Liver (tissue), 9 donors: ENCODE data around the gene MPHOSPH10. TPM values are rescaled to one million over a fixed set of nuclear protein-coding genes. Genes with fewer than 3 reads are reported as not detected.

Experiments used
- DNase-seq: peaks from one replicate; pipeline ENCODE4 v3.0.0-alpha.2; 2017; ENCODE audit warnings: low spot score
- H3K27ac ChIP-seq, 2 donors: one replicate each; pipeline ENCODE4 v1.7.0; 2013; ENCODE audit warnings: inconsistent platforms in 2 of 2, low read length in 2 of 2, control low read depth in 1 of 2, low read depth in 1 of 2, mild to moderate bottlenecking in 1 of 2
- H3K27me3 ChIP-seq, 4 donors: one replicate each; pipeline versions ENCODE4 v1.6.1 to v1.7.0; 2013; ENCODE audit warnings: low read length in 3 of 4, inconsistent platforms in 1 of 4, mild to moderate bottlenecking in 1 of 4, moderate library complexity in 1 of 4; ENCODE audit not compliant: control insufficient read depth in 4 of 4, insufficient read depth in 4 of 4
- H3K36me3 ChIP-seq, 4 donors: one replicate each; pipeline versions ENCODE4 v1.6.1 to v1.7.0; 2013; ENCODE audit warnings: low read length in 3 of 4, mild to moderate bottlenecking in 3 of 4, low read depth in 1 of 4, moderate library complexity in 1 of 4; ENCODE audit not compliant: control insufficient read depth in 4 of 4, insufficient read depth in 3 of 4
- H3K4me1 ChIP-seq, 4 donors: one replicate each; pipeline versions ENCODE4 v1.6.1 to v1.7.0; 2013; ENCODE audit warnings: low read length in 3 of 4, mild to moderate bottlenecking in 3 of 4, moderate library complexity in 1 of 4; ENCODE audit not compliant: control insufficient read depth in 4 of 4, insufficient read depth in 4 of 4
- H3K4me3 ChIP-seq, 3 donors: one replicate each; pipeline versions ENCODE4 v1.6.1 to v1.7.0; 2013; ENCODE audit warnings: low read length in 3 of 3, control low read depth in 1 of 3, low read depth in 1 of 3, mild to moderate bottlenecking in 1 of 3
- H3K9ac ChIP-seq, 2 donors: one replicate each; pipeline ENCODE4 v1.7.0; 2013; ENCODE audit warnings: low read length in 2 of 2, mild to moderate bottlenecking in 2 of 2, moderate library complexity in 2 of 2, control low read depth in 1 of 2, low read depth in 1 of 2
- H3K9me3 ChIP-seq, 4 donors: one replicate each; pipeline versions ENCODE4 v1.6.1 to v1.7.0; 2013; ENCODE audit warnings: low read length in 3 of 4; ENCODE audit not compliant: control insufficient read depth in 4 of 4
- EGR1 ChIP-seq, 2 donors: IDR thresholded peaks; 2 replicates each; pipeline ENCODE4 v1.6.1; 2016 to 2018; ENCODE audit warnings: antibody characterized with exemption in 2 of 2, low read depth in 2 of 2
- FOXA1 ChIP-seq: IDR thresholded peaks from 2 replicates; pipeline ENCODE4 v1.6.1; 2016; ENCODE audit warnings: antibody characterized with exemption
- FOXA2 ChIP-seq: IDR thresholded peaks from 2 replicates; pipeline ENCODE4 v1.6.1; 2016; ENCODE audit warnings: antibody characterized with exemption
- GABPA ChIP-seq, 2 donors: IDR thresholded peaks in 1 of 2; conservative IDR thresholded peaks in 1 of 2; 2 replicates each; pipeline ENCODE4 v1.6.1; 2016; ENCODE audit warnings: antibody characterized with exemption in 2 of 2, mild to moderate bottlenecking in 1 of 2, moderate library complexity in 1 of 2
- HNF4A ChIP-seq, 2 donors: conservative IDR thresholded peaks; 2 replicates each; pipeline ENCODE4 v1.6.1; 2016; ENCODE audit warnings: antibody characterized with exemption in 2 of 2, mild to moderate bottlenecking in 2 of 2
- HNF4G ChIP-seq: IDR thresholded peaks from 2 replicates; pipeline ENCODE4 v1.6.1; 2016; ENCODE audit warnings: antibody characterized with exemption
- JUND ChIP-seq, 2 donors: IDR thresholded peaks; 2 replicates each; pipeline ENCODE4 v1.6.1; 2016; ENCODE audit warnings: antibody characterized with exemption in 2 of 2
- NR2F2 ChIP-seq: IDR thresholded peaks from 2 replicates; pipeline ENCODE4 v1.6.1; 2016; ENCODE audit warnings: antibody characterized with exemption
- RAD21 ChIP-seq, 2 donors: IDR thresholded peaks; 2 replicates each; pipeline ENCODE4 v1.6.1; 2016; ENCODE audit warnings: antibody characterized with exemption in 2 of 2, mild to moderate bottlenecking in 2 of 2
- RXRA ChIP-seq, 2 donors: IDR thresholded peaks; 2 replicates each; pipeline ENCODE4 v1.6.1; 2017 to 2018; ENCODE audit warnings: antibody characterized with exemption in 2 of 2, mild to moderate bottlenecking in 1 of 2
- SP1 ChIP-seq: IDR thresholded peaks from 2 replicates; pipeline ENCODE4 v1.6.1; 2018; ENCODE audit warnings: antibody characterized with exemption, mild to moderate bottlenecking
- TAF1 ChIP-seq: conservative IDR thresholded peaks from 2 replicates; pipeline ENCODE4 v1.6.1; 2016; ENCODE audit warnings: antibody characterized with exemption, mild to moderate bottlenecking
- YY1 ChIP-seq: IDR thresholded peaks from 2 replicates; pipeline ENCODE4 v1.6.1; 2016; ENCODE audit warnings: antibody characterized with exemption, mild to moderate bottlenecking
- WGBS: extraction: QIAGEN DNeasy Blood & Tissue Kit; methylation state at CpG from one replicate; pipeline ENCODE4 v1.1.7; 2013; 5-methylcytosine and 5-hydroxymethylcytosine counted together
- polyA plus RNA-seq, 2 donors: library from polyadenylated mRNA; stranded (reverse) in 1 of 2; unstranded in 1 of 2; fragments of 200-250 nt in 1 of 2; fragments of >200 nt in 1 of 2; fragmentation: Nextera tagmentation in 1 of 2; extraction: Ambion mirVana in 1 of 2; gene quantifications; one replicate each; pipeline versions ENCODE4 v1.2.1 to v1.2.3, GENCODE V29; 2013 to 2015
- total RNA-seq, 2 donors: library from RNA; depleted of rRNA; stranded (reverse); fragments of >200 nt; gene quantifications; one replicate each; pipeline ENCODE4 v1.2.3, GENCODE V29; 2014
- TF ChIP-seq, protein P1 (sequence below): IDR thresholded peaks from 2 replicates; pipeline ENCODE4 v1.6.1; 2016; ENCODE audit warnings: antibody characterized with exemption
- TF ChIP-seq, protein P2 (sequence below): IDR thresholded peaks from 2 replicates; pipeline ENCODE4 v1.6.1; 2016; ENCODE audit warnings: antibody characterized with exemption, mild to moderate bottlenecking
- TF ChIP-seq, protein P3 (sequence below): IDR thresholded peaks from 2 replicates; pipeline ENCODE4 v1.6.1; 2016; ENCODE audit warnings: antibody characterized with exemption
- TF ChIP-seq, protein P4 (sequence below): IDR thresholded peaks from 2 replicates; pipeline ENCODE4 v1.6.1; 2016; ENCODE audit warnings: antibody characterized with exemption
- TF ChIP-seq, protein P5 (sequence below): fragments of 150-350 bp; IDR thresholded peaks from 2 replicates; pipeline ENCODE4 v1.5.1; 2017; ENCODE audit warnings: improper control_type of control experiment, low read depth, low read length; ENCODE audit not compliant: missing input control
- donor health status: healthy.
- donor health status: healthy.
- donor health status: healthy.
- donor health status: healthy.
- donor health status: healthy.

Gene MPHOSPH10
- total and polyA plus RNA-seq, 4 donors = 8.7 to 13.6 (median 11.3) TPM

DNA sequence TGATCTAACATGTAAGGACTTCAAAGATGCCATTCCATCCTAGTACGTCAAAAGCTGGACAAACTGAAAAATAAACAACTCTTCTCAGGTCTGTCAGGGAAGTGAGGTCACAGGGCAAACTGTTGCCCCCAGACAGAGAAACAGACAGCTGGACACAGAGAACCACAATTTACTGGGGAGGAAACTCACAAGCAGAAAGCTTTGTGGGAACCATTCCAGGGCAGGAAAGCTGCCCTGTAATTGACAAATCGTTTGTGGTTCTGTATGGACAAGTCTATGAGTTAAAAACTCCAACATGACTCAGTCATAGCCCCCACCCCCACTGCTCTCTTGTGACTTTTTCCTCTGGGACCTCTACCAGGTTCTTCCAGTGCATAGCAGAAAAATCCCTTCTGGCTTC, 28.8 kb upstream of the MPHOSPH10 start:
- TF ChIP-seq GABPA (IDR thresholded peaks at IDR 0.05 in 1 of 2, conservative IDR thresholded peaks at IDR 0.05 in 1 of 2) (no peak), EGR1 (IDR thresholded peaks at IDR 0.05; ENCODE audit: low read depth in 2 of 2) (no peak), SP1 (no peak), TAF1 (no peak), RAD21 (IDR thresholded peaks at IDR 0.05) (no peak), HNF4G (no peak), JUND (IDR thresholded peaks at IDR 0.05) (no peak), FOXA2 (no peak), RXRA (IDR thresholded peaks at IDR 0.05) (no peak), YY1 (no peak), NR2F2 (no peak), HNF4A (conservative IDR thresholded peaks at IDR 0.05) (no peak), FOXA1 (no peak)
- TF ChIP-seq, protein P1, sequence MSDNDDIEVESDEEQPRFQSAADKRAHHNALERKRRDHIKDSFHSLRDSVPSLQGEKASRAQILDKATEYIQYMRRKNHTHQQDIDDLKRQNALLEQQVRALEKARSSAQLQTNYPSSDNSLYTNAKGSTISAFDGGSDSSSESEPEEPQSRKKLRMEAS = no peak
- TF ChIP-seq, protein P2, sequence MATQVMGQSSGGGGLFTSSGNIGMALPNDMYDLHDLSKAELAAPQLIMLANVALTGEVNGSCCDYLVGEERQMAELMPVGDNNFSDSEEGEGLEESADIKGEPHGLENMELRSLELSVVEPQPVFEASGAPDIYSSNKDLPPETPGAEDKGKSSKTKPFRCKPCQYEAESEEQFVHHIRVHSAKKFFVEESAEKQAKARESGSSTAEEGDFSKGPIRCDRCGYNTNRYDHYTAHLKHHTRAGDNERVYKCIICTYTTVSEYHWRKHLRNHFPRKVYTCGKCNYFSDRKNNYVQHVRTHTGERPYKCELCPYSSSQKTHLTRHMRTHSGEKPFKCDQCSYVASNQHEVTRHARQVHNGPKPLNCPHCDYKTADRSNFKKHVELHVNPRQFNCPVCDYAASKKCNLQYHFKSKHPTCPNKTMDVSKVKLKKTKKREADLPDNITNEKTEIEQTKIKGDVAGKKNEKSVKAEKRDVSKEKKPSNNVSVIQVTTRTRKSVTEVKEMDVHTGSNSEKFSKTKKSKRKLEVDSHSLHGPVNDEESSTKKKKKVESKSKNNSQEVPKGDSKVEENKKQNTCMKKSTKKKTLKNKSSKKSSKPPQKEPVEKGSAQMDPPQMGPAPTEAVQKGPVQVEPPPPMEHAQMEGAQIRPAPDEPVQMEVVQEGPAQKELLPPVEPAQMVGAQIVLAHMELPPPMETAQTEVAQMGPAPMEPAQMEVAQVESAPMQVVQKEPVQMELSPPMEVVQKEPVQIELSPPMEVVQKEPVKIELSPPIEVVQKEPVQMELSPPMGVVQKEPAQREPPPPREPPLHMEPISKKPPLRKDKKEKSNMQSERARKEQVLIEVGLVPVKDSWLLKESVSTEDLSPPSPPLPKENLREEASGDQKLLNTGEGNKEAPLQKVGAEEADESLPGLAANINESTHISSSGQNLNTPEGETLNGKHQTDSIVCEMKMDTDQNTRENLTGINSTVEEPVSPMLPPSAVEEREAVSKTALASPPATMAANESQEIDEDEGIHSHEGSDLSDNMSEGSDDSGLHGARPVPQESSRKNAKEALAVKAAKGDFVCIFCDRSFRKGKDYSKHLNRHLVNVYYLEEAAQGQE = no peak
- TF ChIP-seq, protein P3, sequence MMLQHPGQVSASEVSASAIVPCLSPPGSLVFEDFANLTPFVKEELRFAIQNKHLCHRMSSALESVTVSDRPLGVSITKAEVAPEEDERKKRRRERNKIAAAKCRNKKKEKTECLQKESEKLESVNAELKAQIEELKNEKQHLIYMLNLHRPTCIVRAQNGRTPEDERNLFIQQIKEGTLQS = no peak
- TF ChIP-seq, protein P4, sequence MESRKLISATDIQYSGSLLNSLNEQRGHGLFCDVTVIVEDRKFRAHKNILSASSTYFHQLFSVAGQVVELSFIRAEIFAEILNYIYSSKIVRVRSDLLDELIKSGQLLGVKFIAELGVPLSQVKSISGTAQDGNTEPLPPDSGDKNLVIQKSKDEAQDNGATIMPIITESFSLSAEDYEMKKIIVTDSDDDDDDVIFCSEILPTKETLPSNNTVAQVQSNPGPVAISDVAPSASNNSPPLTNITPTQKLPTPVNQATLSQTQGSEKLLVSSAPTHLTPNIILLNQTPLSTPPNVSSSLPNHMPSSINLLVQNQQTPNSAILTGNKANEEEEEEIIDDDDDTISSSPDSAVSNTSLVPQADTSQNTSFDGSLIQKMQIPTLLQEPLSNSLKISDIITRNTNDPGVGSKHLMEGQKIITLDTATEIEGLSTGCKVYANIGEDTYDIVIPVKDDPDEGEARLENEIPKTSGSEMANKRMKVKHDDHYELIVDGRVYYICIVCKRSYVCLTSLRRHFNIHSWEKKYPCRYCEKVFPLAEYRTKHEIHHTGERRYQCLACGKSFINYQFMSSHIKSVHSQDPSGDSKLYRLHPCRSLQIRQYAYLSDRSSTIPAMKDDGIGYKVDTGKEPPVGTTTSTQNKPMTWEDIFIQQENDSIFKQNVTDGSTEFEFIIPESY = no peak
- TF ChIP-seq, protein P5, sequence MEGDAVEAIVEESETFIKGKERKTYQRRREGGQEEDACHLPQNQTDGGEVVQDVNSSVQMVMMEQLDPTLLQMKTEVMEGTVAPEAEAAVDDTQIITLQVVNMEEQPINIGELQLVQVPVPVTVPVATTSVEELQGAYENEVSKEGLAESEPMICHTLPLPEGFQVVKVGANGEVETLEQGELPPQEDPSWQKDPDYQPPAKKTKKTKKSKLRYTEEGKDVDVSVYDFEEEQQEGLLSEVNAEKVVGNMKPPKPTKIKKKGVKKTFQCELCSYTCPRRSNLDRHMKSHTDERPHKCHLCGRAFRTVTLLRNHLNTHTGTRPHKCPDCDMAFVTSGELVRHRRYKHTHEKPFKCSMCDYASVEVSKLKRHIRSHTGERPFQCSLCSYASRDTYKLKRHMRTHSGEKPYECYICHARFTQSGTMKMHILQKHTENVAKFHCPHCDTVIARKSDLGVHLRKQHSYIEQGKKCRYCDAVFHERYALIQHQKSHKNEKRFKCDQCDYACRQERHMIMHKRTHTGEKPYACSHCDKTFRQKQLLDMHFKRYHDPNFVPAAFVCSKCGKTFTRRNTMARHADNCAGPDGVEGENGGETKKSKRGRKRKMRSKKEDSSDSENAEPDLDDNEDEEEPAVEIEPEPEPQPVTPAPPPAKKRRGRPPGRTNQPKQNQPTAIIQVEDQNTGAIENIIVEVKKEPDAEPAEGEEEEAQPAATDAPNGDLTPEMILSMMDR = no peak
- Histone ChIP-seq H3K27me3 (no peaks in the 10 kb centered on the region), H3K4me3 (no peak overlapping the region), H3K36me3 (no peaks in the 10 kb centered on the region), H3K4me1 (no peaks in the 10 kb centered on the region), H3K27ac (no peak overlapping the region), H3K9ac (no peak overlapping the region), H3K9me3 (peaks cover 0 to 5% (median 0%) of the 10 kb centered on the region in 4 donors)
- 53% methylated on average over 2 of the region's 2 CpGs for WGBS
- no peak for DNase-seq
